GM23338 (cell line): ENCODE results near the gene ARHGEF38. TPM values are rescaled to one million over a fixed set of nuclear protein-coding genes. Genes with fewer than 3 reads are reported as not detected.

ENCODE experiments used
- ATAC-seq: fragments of 200-7000 bp; cut with Tn5 transposase; 3 replicates; pipeline ENCODE4 v1.9.1; 2020
- DNase-seq: peaks from one replicate; pipeline ENCODE4 v3.0.0-alpha.2; 2015; ENCODE audit warnings: low spot score
- H2AFZ ChIP-seq: fragments of 200-600 bp; sonication (generic); 2 replicates; pipeline ENCODE4 v1.8.0; 2016; ENCODE audit warnings: antibody characterized with exemption, mild to moderate bottlenecking, moderate library complexity
- H3F3A ChIP-seq: fragments of 200-600 bp; sonication (generic); replicated peaks from 2 replicates; pipeline ENCODE4 v1.8.0; 2017; ENCODE audit warnings: antibody characterized with exemption, mixed run types, low read depth
- H3K27ac ChIP-seq: fragments of 200-600 bp; sonication (generic); 2 replicates; pipeline ENCODE4 v1.6.1; 2016; ENCODE audit warnings: low read depth
- H3K27me3 ChIP-seq: fragments of 200-600 bp; sonication (generic); 2 replicates; pipeline ENCODE4 v1.8.0; 2016; ENCODE audit warnings: mild to moderate bottlenecking, mixed run types, moderate library complexity; ENCODE audit not compliant: insufficient read depth
- H3K36me3 ChIP-seq: fragments of 200-600 bp; sonication (generic); 2 replicates; pipeline ENCODE4 v1.8.0; 2016; ENCODE audit warnings: mild to moderate bottlenecking; ENCODE audit not compliant: insufficient read depth
- H3K4me1 ChIP-seq: fragments of 200-600 bp; sonication (generic); 2 replicates; pipeline ENCODE4 v1.8.0; 2016; ENCODE audit warnings: mild to moderate bottlenecking, moderate library complexity; ENCODE audit not compliant: insufficient read depth
- H3K4me2 ChIP-seq: fragments of 200-600 bp; sonication (generic); 2 replicates; pipeline ENCODE4 v1.7.1; 2017; ENCODE audit warnings: mixed run types
- H3K4me3 ChIP-seq: fragments of 200-600 bp; sonication (generic); 2 replicates; pipeline ENCODE4 v1.6.1; 2016; ENCODE audit warnings: mixed run types
- H3K79me2 ChIP-seq: fragments of 200-600 bp; sonication (generic); replicated peaks from 2 replicates; pipeline ENCODE4 v1.8.0; 2017; ENCODE audit warnings: mild to moderate bottlenecking; ENCODE audit not compliant: insufficient read depth
- H3K9me2 ChIP-seq: fragments of 200-600 bp; sonication (generic); 2 replicates; pipeline ENCODE4 v1.8.0; 2017; ENCODE audit not compliant: insufficient read depth
- H4K20me1 ChIP-seq: fragments of 200-600 bp; sonication (generic); replicated peaks from 2 replicates; pipeline ENCODE4 v1.8.0; 2017; ENCODE audit warnings: mild to moderate bottlenecking; ENCODE audit not compliant: insufficient read depth
- H3K27ac Mint-ChIP-seq: 2 replicates; pipeline ENCODE4 v1.8.0; 2020; ENCODE audit warnings: inconsistent platforms, mild to moderate bottlenecking, moderate library complexity, mixed read lengths
- H3K27me3 Mint-ChIP-seq: 3 replicates; pipeline ENCODE4 v1.8.0; 2022; ENCODE audit warnings: low read depth, mild to moderate bottlenecking, moderate library complexity, mixed read lengths, inconsistent platforms; ENCODE audit not compliant: insufficient read depth, poor library complexity
- H3K36me3 Mint-ChIP-seq: 3 replicates; pipeline ENCODE4 v1.8.0; 2021; ENCODE audit warnings: low read depth, mild to moderate bottlenecking, inconsistent platforms, moderate library complexity, mixed read lengths
- H3K4me1 Mint-ChIP-seq: 3 replicates; pipeline ENCODE4 v1.8.0; 2020; ENCODE audit warnings: mild to moderate bottlenecking, inconsistent platforms, mixed read lengths
- H3K4me3 Mint-ChIP-seq: 3 replicates; pipeline ENCODE4 v1.8.0; 2021; ENCODE audit warnings: moderate library complexity, mild to moderate bottlenecking, inconsistent platforms, mixed read lengths
- H3K9me3 Mint-ChIP-seq: 3 replicates; pipeline ENCODE4 v1.8.0; 2020; ENCODE audit warnings: moderate library complexity, mild to moderate bottlenecking, inconsistent platforms, mixed read lengths
- CREB1 ChIP-seq: fragments of 250-450 bp; sonication (Bioruptor Pico); IDR thresholded peaks from 2 replicates; pipeline ENCODE4 v1.5.0; 2020; ENCODE audit warnings: low read depth, mild to moderate bottlenecking, moderate library complexity
- EZH2 ChIP-seq: fragments of 200-600 bp; sonication (generic); IDR thresholded peaks from one replicate; pipeline ENCODE4 v1.8.0; 2017; ENCODE audit warnings: antibody characterized with exemption, mild to moderate bottlenecking, low read depth; ENCODE audit not compliant: unreplicated experiment
- EZH2phosphoT487 ChIP-seq: fragments of 200-600 bp; sonication (generic); IDR thresholded peaks from one replicate; pipeline ENCODE4 v1.8.1; 2018; ENCODE audit warnings: antibody characterized with exemption; ENCODE audit not compliant: unreplicated experiment
- JUNB ChIP-seq: IDR thresholded peaks from one replicate; pipeline ENCODE4 v1.6.1; 2016; ENCODE audit warnings: antibody characterized with exemption; ENCODE audit not compliant: unreplicated experiment
- NANOG ChIP-seq: IDR thresholded peaks from 2 replicates; pipeline ENCODE4 v1.6.1; 2016; ENCODE audit warnings: antibody characterized with exemption, borderline replicate concordance
- POLR2AphosphoS5 ChIP-seq: IDR thresholded peaks from 2 replicates; pipeline ENCODE4 v1.6.1; 2016; ENCODE audit warnings: antibody characterized with exemption, low read depth
- STAT1 ChIP-seq: IDR thresholded peaks from one replicate; pipeline ENCODE4 v1.6.1; 2016; ENCODE audit warnings: antibody characterized with exemption; ENCODE audit not compliant: unreplicated experiment
- ZNF114 ChIP-seq: fragments of 250-450 bp; sonication (Bioruptor Pico); IDR thresholded peaks from 2 replicates; pipeline ENCODE4 v1.5.0; 2020; ENCODE audit warnings: mild to moderate bottlenecking, moderate library complexity
- ZNF331 ChIP-seq: fragments of 250-450 bp; sonication (Bioruptor Pico); IDR thresholded peaks from 2 replicates; pipeline ENCODE4 v1.5.0; 2020; ENCODE audit warnings: low read depth, mild to moderate bottlenecking, moderate library complexity
- polyA plus RNA-seq: library from polyadenylated mRNA; unstranded; fragments of >200 nt; fragmentation: Nextera tagmentation; extraction: Ambion mirVana; gene quantifications from 2 replicates; pipeline ENCODE4 v1.2.1, GENCODE V29; 2016
- total RNA-seq: library from RNA; depleted of rRNA; stranded (reverse); fragments of >200 nt; shearing (Covaris generic); gene quantifications from 2 replicates; pipeline ENCODE4 v1.2.3, GENCODE V29; 2014
- TF ChIP-seq, protein P1 (sequence below): IDR thresholded peaks from 2 replicates; pipeline ENCODE4 v1.6.1; 2016; ENCODE audit warnings: antibody characterized with exemption
- TF ChIP-seq, protein P2 (sequence below): fragments of 250-450 bp; sonication (Bioruptor Pico); IDR thresholded peaks from 2 replicates; pipeline ENCODE4 v1.5.0; 2020; ENCODE audit warnings: mild to moderate bottlenecking, moderate library complexity
- TF ChIP-seq, protein P3 (sequence below), 2 experiments: fragments of 200-600 bp in 1 of 2; sonication (generic) in 1 of 2; conservative IDR thresholded peaks; 2 replicates each; pipeline versions ENCODE4 v1.5.1 to v1.6.1; 2016 to 2017; ENCODE audit warnings: antibody characterized with exemption in 2 of 2, low read depth in 2 of 2, mild to moderate bottlenecking in 2 of 2, moderate library complexity in 1 of 2
- TF ChIP-seq, protein P4 (sequence below): IDR thresholded peaks from one replicate; pipeline ENCODE4 v1.6.1; 2018; ENCODE audit warnings: antibody characterized with exemption; ENCODE audit not compliant: unreplicated experiment

The ARHGEF38 gene
- total and polyA plus RNA-seq, 2 experiments from 2014 or later = 0.58 TPM; not detected in 1

DNA sequence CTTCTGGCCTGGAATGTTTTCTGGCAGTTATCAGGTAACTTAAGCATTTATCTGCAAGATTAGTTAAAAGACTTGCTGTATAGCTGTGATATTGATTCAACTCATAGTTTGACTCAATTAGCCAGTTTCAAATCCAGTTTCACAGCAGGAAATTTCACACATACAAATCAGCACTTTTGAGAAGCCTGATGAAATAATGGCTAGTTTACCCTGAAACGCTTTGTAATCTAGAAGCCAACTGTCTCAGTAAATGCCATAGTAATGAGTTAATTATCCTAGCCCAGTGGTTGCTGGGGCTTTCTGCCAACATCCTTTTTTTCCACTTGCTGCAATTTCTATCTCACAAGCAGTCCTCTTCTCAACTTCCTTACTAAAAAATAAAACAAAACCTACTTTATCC lies 53.1 kb downstream of the ARHGEF38 start:
- ATAC-seq (no peak), DNase-seq (no peak)

More for the DNA sequence above, 53.1 kb downstream of the ARHGEF38 start:
- Mint-ChIP-seq H3K9me3 (no peaks in the 10 kb centered on the region), H3K27me3 (no peaks in the 10 kb centered on the region), H3K36me3 (no peaks in the 10 kb centered on the region), H3K27ac (no peak overlapping the region), H3K4me1 (no peaks in the 10 kb centered on the region), H3K4me3 (no peak overlapping the region)
- Histone ChIP-seq H4K20me1 (no peaks in the 10 kb centered on the region), H3K79me2 (no peaks in the 10 kb centered on the region), H3K9me2 (no peaks in the 10 kb centered on the region), H3K4me2 (no peak overlapping the region), H3K27ac (no peak overlapping the region), H2AFZ (no peak overlapping the region), H3K27me3 (no peaks in the 10 kb centered on the region), H3K4me3 (no peak overlapping the region), H3F3A (no peaks in the 10 kb centered on the region), H3K4me1 (no peaks in the 10 kb centered on the region), H3K36me3 (no peaks in the 10 kb centered on the region)
- TF ChIP-seq, protein P1, sequence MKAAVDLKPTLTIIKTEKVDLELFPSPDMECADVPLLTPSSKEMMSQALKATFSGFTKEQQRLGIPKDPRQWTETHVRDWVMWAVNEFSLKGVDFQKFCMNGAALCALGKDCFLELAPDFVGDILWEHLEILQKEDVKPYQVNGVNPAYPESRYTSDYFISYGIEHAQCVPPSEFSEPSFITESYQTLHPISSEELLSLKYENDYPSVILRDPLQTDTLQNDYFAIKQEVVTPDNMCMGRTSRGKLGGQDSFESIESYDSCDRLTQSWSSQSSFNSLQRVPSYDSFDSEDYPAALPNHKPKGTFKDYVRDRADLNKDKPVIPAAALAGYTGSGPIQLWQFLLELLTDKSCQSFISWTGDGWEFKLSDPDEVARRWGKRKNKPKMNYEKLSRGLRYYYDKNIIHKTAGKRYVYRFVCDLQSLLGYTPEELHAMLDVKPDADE = no peak
- TF ChIP-seq JUNB (no peak), POLR2AphosphoS5 (no peak), STAT1 (no peak), ZNF114 (no peak), NANOG (no peak), EZH2 (no peak), EZH2phosphoT487 (no peak), ZNF331 (no peak), CREB1 (CRISPR knock-in tag) (no peak)
- TF ChIP-seq, protein P2, sequence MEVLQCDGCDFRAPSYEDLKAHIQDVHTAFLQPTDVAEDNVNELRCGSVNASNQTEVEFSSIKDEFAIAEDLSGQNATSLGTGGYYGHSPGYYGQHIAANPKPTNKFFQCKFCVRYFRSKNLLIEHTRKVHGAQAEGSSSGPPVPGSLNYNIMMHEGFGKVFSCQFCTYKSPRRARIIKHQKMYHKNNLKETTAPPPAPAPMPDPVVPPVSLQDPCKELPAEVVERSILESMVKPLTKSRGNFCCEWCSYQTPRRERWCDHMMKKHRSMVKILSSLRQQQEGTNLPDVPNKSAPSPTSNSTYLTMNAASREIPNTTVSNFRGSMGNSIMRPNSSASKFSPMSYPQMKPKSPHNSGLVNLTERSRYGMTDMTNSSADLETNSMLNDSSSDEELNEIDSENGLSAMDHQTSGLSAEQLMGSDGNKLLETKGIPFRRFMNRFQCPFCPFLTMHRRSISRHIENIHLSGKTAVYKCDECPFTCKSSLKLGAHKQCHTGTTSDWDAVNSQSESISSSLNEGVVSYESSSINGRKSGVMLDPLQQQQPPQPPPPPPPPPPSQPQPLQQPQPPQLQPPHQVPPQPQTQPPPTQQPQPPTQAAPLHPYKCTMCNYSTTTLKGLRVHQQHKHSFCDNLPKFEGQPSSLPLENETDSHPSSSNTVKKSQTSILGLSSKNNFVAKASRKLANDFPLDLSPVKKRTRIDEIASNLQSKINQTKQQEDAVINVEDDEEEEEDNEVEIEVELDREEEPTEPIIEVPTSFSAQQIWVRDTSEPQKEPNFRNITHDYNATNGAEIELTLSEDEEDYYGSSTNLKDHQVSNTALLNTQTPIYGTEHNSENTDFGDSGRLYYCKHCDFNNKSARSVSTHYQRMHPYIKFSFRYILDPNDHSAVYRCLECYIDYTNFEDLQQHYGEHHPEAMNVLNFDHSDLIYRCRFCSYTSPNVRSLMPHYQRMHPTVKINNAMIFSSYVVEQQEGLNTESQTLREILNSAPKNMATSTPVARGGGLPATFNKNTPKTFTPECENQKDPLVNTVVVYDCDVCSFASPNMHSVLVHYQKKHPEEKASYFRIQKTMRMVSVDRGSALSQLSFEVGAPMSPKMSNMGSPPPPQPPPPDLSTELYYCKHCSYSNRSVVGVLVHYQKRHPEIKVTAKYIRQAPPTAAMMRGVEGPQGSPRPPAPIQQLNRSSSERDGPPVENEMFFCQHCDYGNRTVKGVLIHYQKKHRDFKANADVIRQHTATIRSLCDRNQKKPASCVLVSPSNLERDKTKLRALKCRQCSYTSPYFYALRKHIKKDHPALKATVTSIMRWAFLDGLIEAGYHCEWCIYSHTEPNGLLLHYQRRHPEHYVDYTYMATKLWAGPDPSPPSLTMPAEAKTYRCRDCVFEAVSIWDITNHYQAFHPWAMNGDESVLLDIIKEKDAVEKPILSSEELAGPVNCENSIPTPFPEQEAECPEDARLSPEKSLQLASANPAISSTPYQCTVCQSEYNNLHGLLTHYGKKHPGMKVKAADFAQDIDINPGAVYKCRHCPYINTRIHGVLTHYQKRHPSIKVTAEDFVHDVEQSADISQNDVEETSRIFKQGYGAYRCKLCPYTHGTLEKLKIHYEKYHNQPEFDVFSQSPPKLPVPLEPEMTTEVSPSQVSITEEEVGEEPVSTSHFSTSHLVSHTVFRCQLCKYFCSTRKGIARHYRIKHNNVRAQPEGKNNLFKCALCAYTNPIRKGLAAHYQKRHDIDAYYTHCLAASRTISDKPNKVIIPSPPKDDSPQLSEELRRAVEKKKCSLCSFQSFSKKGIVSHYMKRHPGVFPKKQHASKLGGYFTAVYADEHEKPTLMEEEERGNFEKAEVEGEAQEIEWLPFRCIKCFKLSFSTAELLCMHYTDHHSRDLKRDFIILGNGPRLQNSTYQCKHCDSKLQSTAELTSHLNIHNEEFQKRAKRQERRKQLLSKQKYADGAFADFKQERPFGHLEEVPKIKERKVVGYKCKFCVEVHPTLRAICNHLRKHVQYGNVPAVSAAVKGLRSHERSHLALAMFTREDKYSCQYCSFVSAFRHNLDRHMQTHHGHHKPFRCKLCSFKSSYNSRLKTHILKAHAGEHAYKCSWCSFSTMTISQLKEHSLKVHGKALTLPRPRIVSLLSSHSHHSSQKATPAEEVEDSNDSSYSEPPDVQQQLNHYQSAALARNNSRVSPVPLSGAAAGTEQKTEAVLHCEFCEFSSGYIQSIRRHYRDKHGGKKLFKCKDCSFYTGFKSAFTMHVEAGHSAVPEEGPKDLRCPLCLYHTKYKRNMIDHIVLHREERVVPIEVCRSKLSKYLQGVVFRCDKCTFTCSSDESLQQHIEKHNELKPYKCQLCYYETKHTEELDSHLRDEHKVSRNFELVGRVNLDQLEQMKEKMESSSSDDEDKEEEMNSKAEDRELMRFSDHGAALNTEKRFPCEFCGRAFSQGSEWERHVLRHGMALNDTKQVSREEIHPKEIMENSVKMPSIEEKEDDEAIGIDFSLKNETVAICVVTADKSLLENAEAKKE (CRISPR knock-in tag) = no peak
- TF ChIP-seq, protein P3, sequence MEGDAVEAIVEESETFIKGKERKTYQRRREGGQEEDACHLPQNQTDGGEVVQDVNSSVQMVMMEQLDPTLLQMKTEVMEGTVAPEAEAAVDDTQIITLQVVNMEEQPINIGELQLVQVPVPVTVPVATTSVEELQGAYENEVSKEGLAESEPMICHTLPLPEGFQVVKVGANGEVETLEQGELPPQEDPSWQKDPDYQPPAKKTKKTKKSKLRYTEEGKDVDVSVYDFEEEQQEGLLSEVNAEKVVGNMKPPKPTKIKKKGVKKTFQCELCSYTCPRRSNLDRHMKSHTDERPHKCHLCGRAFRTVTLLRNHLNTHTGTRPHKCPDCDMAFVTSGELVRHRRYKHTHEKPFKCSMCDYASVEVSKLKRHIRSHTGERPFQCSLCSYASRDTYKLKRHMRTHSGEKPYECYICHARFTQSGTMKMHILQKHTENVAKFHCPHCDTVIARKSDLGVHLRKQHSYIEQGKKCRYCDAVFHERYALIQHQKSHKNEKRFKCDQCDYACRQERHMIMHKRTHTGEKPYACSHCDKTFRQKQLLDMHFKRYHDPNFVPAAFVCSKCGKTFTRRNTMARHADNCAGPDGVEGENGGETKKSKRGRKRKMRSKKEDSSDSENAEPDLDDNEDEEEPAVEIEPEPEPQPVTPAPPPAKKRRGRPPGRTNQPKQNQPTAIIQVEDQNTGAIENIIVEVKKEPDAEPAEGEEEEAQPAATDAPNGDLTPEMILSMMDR (conservative IDR thresholded peaks at IDR 0.05; ENCODE audit: low read depth in 2 of 2) = no peak
- TF ChIP-seq, protein P4, sequence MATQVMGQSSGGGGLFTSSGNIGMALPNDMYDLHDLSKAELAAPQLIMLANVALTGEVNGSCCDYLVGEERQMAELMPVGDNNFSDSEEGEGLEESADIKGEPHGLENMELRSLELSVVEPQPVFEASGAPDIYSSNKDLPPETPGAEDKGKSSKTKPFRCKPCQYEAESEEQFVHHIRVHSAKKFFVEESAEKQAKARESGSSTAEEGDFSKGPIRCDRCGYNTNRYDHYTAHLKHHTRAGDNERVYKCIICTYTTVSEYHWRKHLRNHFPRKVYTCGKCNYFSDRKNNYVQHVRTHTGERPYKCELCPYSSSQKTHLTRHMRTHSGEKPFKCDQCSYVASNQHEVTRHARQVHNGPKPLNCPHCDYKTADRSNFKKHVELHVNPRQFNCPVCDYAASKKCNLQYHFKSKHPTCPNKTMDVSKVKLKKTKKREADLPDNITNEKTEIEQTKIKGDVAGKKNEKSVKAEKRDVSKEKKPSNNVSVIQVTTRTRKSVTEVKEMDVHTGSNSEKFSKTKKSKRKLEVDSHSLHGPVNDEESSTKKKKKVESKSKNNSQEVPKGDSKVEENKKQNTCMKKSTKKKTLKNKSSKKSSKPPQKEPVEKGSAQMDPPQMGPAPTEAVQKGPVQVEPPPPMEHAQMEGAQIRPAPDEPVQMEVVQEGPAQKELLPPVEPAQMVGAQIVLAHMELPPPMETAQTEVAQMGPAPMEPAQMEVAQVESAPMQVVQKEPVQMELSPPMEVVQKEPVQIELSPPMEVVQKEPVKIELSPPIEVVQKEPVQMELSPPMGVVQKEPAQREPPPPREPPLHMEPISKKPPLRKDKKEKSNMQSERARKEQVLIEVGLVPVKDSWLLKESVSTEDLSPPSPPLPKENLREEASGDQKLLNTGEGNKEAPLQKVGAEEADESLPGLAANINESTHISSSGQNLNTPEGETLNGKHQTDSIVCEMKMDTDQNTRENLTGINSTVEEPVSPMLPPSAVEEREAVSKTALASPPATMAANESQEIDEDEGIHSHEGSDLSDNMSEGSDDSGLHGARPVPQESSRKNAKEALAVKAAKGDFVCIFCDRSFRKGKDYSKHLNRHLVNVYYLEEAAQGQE = no peak
